HG02884 (cell line): Measurements from ENCODE around the gene EEFSEC.

ENCODE experiments used
- ATAC-seq: cut with Tn5 transposase; IDR thresholded peaks from one replicate; pipeline ENCODE4 v1.9.1; 2021; ENCODE audit warnings: mild to moderate bottlenecking, moderate library complexity; ENCODE audit not compliant: unreplicated experiment

Gene EEFSEC

DNA sequence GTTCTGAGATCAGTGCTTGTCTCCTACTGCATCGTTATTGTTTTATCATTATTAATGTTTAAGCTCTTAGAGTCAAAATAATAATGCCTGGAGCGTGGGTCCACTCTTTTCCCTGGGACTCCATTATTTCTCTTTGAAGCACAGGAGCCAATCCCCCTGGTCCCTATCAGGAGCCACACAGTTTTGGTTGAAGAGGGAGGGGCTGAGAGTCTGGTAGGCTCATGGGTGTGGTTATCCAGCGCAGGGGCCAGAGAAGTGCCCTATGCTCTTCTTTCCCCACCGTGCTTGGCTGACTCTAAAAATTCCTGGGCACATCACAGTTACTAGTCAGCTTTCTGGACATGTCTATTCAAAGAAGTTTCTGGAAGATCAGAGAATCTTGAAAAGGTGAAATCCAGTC lies 191.9 kb downstream of the EEFSEC start:
- ATAC-seq: no peak

DNA sequence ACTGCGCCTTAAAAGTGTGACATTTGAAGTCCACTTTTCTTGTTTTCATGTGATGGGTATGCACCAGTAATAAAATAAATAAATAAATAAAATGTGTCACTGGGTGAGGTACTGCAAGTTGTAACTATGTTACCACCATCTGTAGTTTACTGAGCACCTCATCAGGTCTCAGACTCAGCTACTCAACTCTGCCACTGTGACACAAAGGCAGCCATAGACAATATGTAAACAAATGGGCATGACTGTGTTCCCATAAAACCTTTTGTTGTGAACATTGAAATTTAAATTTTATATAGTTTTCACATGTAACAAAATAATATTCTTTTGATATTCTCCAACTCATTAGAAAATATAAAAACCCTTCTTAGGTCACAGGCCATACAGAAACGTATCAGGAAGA lies 193.3 kb downstream of the EEFSEC start:
- no peak for ATAC-seq

DNA sequence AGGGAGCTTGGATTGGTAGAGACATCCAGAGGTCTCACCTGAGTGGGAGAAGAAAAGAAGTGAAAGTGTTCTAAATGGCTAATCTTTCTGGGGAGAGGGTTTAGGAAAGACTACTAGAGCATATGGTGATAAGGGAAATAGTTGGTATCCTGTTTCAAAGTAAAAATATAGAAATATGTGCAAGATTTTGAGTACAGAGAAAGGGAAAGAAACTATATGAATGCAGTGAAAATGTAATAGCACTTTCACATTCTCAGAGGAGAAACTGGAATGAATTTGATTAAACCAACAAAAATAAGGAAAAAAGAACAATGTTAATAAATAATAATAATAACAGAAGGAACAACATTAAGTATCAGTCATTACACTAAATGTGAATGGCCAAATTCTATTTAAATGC lies 194.0 kb downstream of the EEFSEC start:
- no peak for ATAC-seq

GRCh38 chr3:128348075-128348474 lies 194.8 kb downstream of the EEFSEC start:
- no peak for ATAC-seq

GRCh38 chr3:128348805-128349531 lies 195.7 kb downstream of the EEFSEC start:
- ATAC-seq: no peak

DNA sequence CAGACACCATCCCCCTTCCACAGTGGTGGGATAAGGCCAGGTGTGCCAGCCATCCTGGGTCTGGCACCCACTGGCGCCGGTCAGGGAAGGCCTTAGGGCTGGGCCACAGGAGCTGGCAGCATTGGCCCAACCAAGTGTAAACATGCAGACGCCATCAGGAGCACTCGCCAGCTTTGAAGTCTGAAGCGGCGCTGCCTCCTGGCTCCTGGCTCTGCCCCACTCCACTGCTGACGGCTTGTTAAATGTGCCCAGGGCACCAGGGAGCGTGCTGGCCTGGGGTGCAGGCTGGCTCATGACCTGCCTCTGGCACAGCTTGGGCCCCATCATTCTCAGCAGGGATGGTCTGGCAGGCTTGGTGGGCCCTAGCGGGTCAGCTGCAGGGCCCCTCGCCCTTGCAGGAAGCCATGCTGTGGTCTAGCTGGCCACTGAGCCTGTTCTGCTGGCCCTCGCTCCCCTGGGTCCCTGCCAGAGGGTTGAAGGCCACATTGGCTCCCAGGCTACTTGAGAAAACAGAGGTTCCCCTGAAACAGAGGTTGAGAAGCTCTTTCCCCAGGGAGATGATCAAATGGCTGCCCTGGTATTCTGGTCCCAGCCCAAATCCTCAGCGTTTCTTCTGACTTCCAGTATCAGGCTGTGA lies 196.8 kb downstream of the EEFSEC start:
- no peak for ATAC-seq

DNA sequence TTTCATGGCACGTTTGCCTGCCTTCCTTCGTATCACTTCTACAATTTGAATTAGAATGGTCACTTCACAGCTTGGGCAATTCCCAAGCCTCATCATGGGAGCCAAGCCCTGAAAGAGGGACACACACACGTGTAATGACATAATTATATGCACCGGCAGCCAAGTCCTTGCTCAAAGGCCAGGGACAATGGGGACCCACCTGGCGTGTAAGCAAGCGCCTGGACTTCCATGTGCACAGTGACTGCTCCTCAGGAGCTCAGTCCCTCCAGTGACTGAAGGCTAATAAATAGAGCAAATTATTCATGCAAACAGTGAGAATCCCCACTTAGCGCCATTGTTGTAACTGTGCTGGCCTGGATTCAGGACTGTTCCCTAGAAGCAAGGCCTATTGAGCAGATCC lies 198.3 kb downstream of the EEFSEC start:
- ATAC-seq: no peak

DNA sequence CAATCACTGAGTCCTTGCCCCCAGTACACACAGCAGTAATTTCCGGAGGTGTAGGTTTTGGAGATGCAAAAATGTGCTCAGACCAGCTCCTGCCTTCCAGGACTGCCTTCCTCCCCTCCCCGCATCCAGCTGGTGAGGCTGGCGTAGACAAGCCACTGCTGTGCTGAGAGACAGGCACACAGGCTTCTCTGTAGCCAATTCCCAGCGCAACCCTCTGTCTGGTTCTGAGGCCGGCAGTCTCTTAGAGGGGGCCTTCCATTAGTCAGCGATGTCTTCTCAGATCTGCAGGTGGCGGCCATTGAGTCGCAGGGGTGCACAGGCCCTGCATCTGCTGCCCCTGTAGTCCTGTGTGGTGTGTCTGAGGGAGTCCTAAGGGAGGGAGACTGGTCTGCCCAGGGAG lies 199.0 kb downstream of the EEFSEC start:
- ATAC-seq: no peak

DNA sequence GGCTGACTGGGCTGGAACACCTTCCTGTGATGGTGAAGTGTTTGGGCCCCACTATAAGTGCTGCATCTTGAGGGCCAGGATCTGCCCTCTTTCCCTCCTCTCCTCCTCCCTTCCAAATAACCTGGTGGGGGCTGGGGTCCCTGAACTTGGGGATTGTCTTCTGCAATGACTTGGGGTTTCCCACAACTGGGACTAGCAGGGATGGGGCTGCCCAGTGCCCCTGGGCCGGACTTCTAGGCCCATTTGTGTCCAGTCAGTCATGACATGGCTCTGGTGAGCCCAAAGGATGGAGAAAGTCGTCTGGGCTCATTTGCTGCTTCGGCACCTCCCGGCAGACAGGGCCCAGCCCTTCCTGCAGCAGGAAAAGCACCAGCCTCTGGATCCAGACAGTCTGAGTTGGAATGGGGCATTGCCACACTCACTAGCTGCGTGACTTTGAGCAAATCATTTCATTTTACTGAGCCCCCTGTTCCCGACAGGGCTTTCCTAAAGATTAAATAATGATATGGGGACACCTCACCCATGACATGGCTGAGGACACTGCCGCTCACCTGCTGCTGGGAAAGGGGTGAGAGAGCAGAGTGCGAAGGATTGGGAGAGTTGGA lies 200.2 kb downstream of the EEFSEC start:
- ATAC-seq: no peak

GRCh38 chr3:128353991-128354687 lies 200.9 kb downstream of the EEFSEC start:
- no peak for ATAC-seq

GRCh38 chr3:128354788-128355542 lies 201.7 kb downstream of the EEFSEC start:
- no peak for ATAC-seq

GRCh38 chr3:128355543-128355919 lies 202.2 kb downstream of the EEFSEC start:
- no peak for ATAC-seq

DNA sequence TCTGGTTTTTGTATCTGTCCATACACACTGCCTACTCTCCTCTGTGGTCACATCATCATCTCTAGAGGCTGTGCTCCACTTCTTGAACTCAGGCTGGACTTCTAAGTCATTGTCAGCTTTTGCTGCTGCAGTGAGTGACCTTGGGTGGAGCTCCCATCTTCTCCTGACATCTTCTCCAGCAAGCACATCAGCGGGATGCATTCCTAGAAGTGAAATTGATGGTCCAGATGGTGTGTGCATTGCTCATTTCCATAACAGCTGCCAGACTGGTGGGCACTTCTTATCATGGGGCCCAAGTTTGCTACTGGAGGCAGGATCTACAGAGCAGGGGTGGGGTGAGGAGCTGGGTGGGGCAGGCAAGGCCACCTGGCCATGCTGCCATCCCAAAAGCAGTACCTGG lies 203.5 kb downstream of the EEFSEC start:
- no peak for ATAC-seq

DNA sequence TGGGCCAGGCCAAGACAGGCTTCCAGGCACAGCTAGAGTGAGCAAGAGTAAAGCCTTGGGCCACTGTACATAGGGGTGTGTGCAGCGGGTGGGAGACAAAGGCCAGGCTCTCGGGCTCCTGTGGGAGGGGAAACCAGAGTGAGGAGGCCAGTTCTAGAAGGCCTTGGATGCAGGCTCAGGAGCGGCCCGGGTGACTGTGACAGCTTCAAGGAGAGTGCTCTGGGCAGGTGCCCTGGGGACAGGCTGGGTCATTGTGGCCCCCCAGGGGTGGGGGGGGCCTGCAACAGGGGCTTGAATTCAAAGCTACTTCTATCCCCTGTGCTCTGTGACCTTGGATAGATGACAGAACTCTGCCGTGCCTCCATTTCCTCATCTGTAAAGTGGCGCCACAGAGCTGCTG lies 204.3 kb downstream of the EEFSEC start:
- ATAC-seq: no peak

DNA sequence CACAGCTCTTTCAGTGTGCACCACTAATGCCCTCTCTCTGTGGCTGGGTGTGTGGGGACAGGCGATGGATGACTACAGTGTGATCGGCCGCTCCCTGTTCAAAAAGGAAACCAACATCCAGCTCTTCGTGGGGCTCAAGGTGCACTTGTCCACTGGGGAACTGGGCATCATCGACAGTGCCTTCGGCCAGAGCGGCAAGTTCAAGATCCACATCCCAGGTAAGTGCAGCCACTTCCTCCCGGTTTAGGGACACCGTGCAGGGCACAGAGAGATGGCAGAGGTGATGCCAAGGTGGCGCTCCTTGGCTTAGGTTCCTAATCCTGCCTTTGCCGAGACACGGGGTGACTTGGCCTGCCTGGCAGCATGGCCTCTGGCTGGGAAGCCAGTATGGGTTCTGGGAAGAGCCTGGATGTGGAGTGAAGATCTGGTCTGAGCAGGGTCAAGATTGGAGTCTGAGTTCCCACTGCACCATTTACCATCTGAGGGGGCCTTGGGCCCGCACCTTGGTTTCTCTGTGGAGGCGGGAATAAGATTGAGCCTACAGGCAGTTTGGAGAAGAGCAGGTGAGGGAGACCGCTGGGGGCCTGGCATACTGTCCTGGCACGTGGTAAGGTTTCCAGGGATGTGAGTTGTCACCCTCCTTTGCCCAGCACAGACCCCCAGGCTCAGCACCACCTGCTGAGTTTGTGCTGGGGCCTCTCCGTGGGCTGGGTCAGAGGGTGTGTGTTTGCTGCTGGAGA lies 205.0 kb downstream of the EEFSEC start:
- no peak for ATAC-seq

DNA sequence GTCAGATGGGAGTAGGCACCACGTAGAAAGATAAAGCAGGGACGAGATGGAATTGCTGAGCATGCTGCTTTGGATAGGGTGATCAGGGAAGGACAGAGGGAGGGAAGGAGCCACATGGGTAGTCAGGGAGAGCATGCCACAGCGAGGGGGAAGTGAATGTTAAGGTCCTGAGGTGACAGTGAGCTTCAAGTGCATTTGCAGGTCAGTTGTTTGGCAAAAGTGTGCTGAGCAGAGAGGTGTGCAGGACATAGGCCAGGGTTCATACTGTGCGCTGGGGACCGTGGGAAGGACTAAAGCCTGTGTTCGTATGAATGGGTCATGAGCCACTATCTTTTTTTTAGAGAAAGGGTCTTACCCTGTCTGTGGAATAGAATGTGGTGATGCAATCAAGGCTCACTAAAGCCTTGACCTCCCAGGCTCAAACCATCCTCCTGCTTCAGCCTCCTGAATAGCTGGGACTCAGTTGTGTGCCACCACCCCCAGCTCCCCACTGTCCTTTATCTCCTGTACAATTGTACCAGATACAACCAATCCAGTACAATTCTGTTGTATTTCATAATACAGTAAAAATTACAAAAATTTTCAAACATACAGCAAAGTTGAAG lies 205.9 kb downstream of the EEFSEC start:
- no peak for ATAC-seq

GRCh38 chr3:128359846-128360642 lies 206.8 kb downstream of the EEFSEC start:
- no peak for ATAC-seq

DNA sequence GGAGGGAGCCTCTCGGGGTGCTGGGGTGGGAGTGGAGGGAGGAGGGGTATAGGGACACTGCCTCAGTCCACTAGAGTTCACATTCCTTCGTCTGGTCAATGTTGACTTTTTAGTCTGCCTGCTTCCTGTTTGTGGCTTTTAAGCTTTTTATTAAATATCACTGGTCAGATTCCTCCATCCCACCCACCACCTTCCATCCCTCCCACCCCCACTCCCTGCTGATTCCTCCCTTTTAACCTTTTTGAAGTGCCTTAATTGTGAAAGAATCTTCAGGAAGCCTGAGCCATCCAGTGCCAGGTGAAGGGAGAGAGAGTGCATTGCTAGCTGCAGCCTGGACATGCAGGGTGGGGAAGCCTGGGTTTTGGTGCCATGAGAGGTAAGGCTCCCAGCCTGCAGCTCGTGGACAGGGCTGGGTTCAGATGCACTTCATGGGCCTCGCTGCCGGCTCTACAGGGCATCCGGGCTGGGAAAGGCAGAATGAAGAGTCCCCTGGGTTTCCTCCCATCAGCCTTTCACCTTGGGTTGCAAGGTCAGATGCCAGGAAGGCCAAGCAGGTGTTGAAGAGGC lies 207.5 kb downstream of the EEFSEC start:
- no peak for ATAC-seq
